Measurements from ENCODE around the gene BABAM2. TPM values are rescaled to one million over a fixed set of nuclear protein-coding genes. Genes with fewer than 3 reads are reported as not detected.
A peak's percentile ranks its signal among the peaks of the same experiment; 100 is the strongest.

The BABAM2 gene
- total RNA-seq, 1 experiment from 2014 or later: 27.1 TPM

- H3K27ac ChIP-seq (ENCODE audit: insufficient read length, low read depth, low read length): no peak overlapping the region
- H3K23me2 ChIP-seq (ENCODE audit: insufficient read length, low read depth, low read length, poor library complexity, severe bottlenecking): no peaks in the 10 kb centered on the region
- H3K27me3 Mint-ChIP-seq (ENCODE audit: low read depth): no peaks in the 10 kb centered on the region
- no peak overlapping the region for H2BK120ac ChIP-seq (ENCODE audit: low read depth, low read length, poor library complexity, severe bottlenecking)
- H3K4me2 ChIP-seq (ENCODE audit: insufficient read depth, insufficient read length, low read length): no peak overlapping the region
- no peaks in the 10 kb centered on the region for H3K27me3 ChIP-seq (ENCODE audit: insufficient read depth, low read length)
- H2BK5ac ChIP-seq (ENCODE audit: insufficient read length, low read length): no peak overlapping the region
- no peak overlapping the region for H2BK15ac ChIP-seq (ENCODE audit: low read depth, low read length)
- H3K56ac ChIP-seq (ENCODE audit: insufficient read length, low read depth, low read length): no peak overlapping the region
- DNase-seq: no peak
- no peak overlapping the region for H3T11ph ChIP-seq (ENCODE audit: low read length)
- H3K23ac ChIP-seq (ENCODE audit: insufficient read length, low read depth, low read length): no peak overlapping the region
- H3K4me1 ChIP-seq (ENCODE audit: insufficient read depth, low read length): 0 out of 2 replicates have a peak, but pooled peaks cover 3% of the 10 kb centered on the region
- H3K9ac ChIP-seq (ENCODE audit: extremely low read depth, insufficient read length, low read length): no peak overlapping the region
- H3K4ac ChIP-seq (ENCODE audit: low read depth, low read length): no peak overlapping the region
- H2BK12ac ChIP-seq (ENCODE audit: insufficient read length, low read depth, low read length): no peak overlapping the region
- no peak overlapping the region for H4K8ac ChIP-seq (replicated peaks; ENCODE audit: insufficient read length, low read depth, low read length)
- no peaks in the 10 kb centered on the region for H3K79me1 ChIP-seq (ENCODE audit: insufficient read depth, low read depth, low read length, poor library complexity, severe bottlenecking)
- H3K4me3 Mint-ChIP-seq: no peak overlapping the region
- peak overlapping the region in 1 of 3 experiments; percentile 8; a peak in 1 of 7 replicates for H3K27ac Mint-ChIP-seq
- no peak overlapping the region for H3K18ac ChIP-seq (ENCODE audit: insufficient read length, low read depth, low read length)
- no peaks in the 10 kb centered on the region for H3K79me2 ChIP-seq (ENCODE audit: insufficient read depth, low read length)
- H2AFZ ChIP-seq (ENCODE audit: low read length): no peak overlapping the region
- no peak for TF ChIP-seq CTCF (conservative IDR thresholded peaks at IDR 0.05)
- no peak overlapping the region for H4K91ac ChIP-seq (ENCODE audit: insufficient read length, low read depth, low read length)
- no peak overlapping the region for H4K5ac ChIP-seq (ENCODE audit: insufficient read length, low read depth, low read length)
- no peaks in the 10 kb centered on the region for H3K9me3 ChIP-seq (ENCODE audit: control insufficient read depth, low read depth, low read length)
- no peak overlapping the region for H2AK5ac ChIP-seq (ENCODE audit: insufficient read length, low read length)
- H3K36me3 Mint-ChIP-seq (ENCODE audit: insufficient read depth in 1 of 3, low read depth in 3 of 3): peaks cover 0 to 6% (median 0%) of the 10 kb centered on the region in 3 experiments; a peak in 2 of 7 replicates
- no peak overlapping the region for H2BK20ac ChIP-seq (ENCODE audit: low read depth, low read length, poor library complexity, severe bottlenecking)
- no CpG with 5 or more reads among the region's 6 CpGs for WGBS (ENCODE audit: extremely low coverage, insufficient read length, low lambda C conversion rate)
- H3K14ac ChIP-seq (ENCODE audit: insufficient read depth, low read length): no peak overlapping the region
- no peaks in the 10 kb centered on the region for H4K20me1 ChIP-seq (ENCODE audit: control insufficient read depth, insufficient read depth, insufficient read length)
- no peaks in the 10 kb centered on the region; a peak in 1 of 5 replicates for H3K9me3 Mint-ChIP-seq
- peaks cover 8 to 21% of the 10 kb centered on the region in 2 experiments for H3K4me1 Mint-ChIP-seq
Observed at GRCh38 chr2:28312307-28313219, 422.0 kb downstream of the BABAM2 start.

Data from H9 (cell line).